ENCODE data around the gene LTB4R.

- TF ChIP-seq CTCF (conservative IDR thresholded peaks at IDR 0.05) (peak; percentile 67), EZH2 (IDR thresholded peaks at IDR 0.05; ENCODE audit: low read depth) (no peak)
Measured at GRCh38 chr14:24365600-24366412, 54.5 kb downstream of the LTB4R start.

Measured in PC-9 (cell line).